ENCODE measurements around the gene ZNF831.

Gene ZNF831

DNA sequence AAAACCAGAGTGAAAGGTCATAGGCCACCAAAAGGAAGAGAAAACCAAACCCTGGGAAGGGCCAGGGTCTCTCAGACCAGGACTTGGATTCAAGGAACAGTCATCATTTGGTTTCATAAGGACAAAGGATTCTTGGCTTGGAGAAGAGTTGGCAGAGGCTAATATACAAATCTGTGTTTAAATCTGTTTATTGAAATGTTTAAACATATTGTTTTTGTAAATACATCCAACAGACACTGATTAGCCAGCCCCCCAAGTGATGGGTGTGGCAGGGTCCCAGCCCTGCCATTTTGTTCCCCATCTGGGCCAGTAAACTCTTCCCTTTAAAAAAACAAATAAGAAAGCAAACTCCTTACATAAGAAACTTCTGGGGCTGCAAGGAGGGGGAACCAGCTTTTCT lies 6.1 kb upstream of the ZNF831 start:
- Histone ChIP-seq H3K9me3 (ENCODE audit: control insufficient read depth in 2 of 2, low read length in 2 of 2) (no peaks in the 10 kb centered on the region), H3K4me3 (ENCODE audit: low read length in 2 of 2) (no peak overlapping the region), H3K9ac (ENCODE audit: low read length in 2 of 2) (no peak overlapping the region), H3K36me3 (ENCODE audit: control insufficient read depth in 2 of 2, insufficient read depth in 2 of 2, low read length in 2 of 2) (no peaks in the 10 kb centered on the region), H3K27ac (ENCODE audit: low read length) (no peak overlapping the region), H3K27me3 (ENCODE audit: control insufficient read depth in 1 of 2, insufficient read depth in 2 of 2, low read length in 2 of 2) (peaks cover 4 to 9% of the 10 kb centered on the region in 2 donors), H3K4me1 (ENCODE audit: control insufficient read depth, insufficient read depth, low read length) (peaks cover 16% of the 10 kb centered on the region)

DNA sequence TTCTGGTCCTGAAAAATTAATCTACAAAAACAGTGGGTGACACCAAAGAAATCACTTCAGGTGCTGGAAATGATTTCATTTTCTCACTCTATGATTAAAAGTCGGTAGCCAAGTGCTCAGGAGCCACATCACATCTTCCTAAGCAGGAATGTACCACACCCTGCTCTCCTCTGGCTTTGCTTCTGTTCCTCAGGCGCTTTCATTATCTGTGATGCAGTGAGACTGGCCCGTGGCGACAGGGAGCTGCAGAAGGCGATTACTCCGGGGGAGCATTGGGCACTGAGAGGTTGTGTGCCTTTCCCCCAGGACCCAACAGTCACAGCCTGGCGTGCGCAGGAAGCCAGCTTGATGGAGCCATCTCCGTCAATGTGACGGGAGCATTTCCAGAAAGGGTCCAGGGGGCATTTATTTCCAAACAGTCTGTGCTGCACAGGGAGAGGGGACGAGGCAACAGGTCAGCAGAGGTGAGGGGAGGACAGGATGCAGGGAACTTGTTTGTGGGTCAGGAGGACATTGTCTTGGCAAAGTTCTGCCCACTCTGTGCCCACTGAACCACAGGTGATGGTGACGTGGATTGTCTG lies 5.6 kb upstream of the ZNF831 start:
- Histone ChIP-seq H3K9ac (ENCODE audit: low read length in 2 of 2) (no peak overlapping the region), H3K4me3 (ENCODE audit: low read length in 2 of 2) (no peak overlapping the region), H3K27ac (ENCODE audit: low read length) (no peak overlapping the region), H3K36me3 (ENCODE audit: control insufficient read depth in 2 of 2, insufficient read depth in 2 of 2, low read length in 2 of 2) (no peaks in the 10 kb centered on the region), H3K4me1 (ENCODE audit: control insufficient read depth, insufficient read depth, low read length) (peaks cover 13% of the 10 kb centered on the region), H3K9me3 (ENCODE audit: control insufficient read depth in 2 of 2, low read length in 2 of 2) (no peaks in the 10 kb centered on the region), H3K27me3 (ENCODE audit: control insufficient read depth in 1 of 2, insufficient read depth in 2 of 2, low read length in 2 of 2) (peaks cover 4 to 9% of the 10 kb centered on the region in 2 donors)

DNA sequence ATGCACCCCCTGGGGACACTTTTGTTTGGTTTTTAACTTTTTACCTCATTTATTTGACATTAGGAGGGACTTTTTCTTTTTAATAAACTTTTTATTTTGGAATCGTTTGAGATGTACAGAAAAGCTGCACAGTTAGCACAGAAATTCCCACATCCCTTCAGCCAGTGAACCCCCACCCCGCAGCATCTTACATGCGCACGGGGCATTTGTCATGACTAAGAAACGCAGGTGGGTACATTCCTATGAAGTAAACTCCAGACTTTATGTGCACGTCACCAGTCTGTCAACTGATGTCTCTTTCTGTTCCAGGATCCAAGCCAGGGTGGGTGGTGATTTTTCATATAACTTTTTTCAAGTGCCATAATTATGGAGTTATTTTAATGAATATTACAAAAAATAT lies 4.9 kb upstream of the ZNF831 start:
- Histone ChIP-seq H3K4me3 (ENCODE audit: low read length in 2 of 2) (no peak overlapping the region), H3K9ac (ENCODE audit: low read length in 2 of 2) (no peak overlapping the region), H3K27me3 (ENCODE audit: control insufficient read depth in 1 of 2, insufficient read depth in 2 of 2, low read length in 2 of 2) (peaks cover 4 to 9% of the 10 kb centered on the region in 2 donors), H3K9me3 (ENCODE audit: control insufficient read depth in 2 of 2, low read length in 2 of 2) (no peaks in the 10 kb centered on the region), H3K36me3 (ENCODE audit: control insufficient read depth in 2 of 2, insufficient read depth in 2 of 2, low read length in 2 of 2) (no peaks in the 10 kb centered on the region), H3K4me1 (ENCODE audit: control insufficient read depth, insufficient read depth, low read length) (peaks cover 8% of the 10 kb centered on the region), H3K27ac (ENCODE audit: low read length) (no peak overlapping the region)

DNA sequence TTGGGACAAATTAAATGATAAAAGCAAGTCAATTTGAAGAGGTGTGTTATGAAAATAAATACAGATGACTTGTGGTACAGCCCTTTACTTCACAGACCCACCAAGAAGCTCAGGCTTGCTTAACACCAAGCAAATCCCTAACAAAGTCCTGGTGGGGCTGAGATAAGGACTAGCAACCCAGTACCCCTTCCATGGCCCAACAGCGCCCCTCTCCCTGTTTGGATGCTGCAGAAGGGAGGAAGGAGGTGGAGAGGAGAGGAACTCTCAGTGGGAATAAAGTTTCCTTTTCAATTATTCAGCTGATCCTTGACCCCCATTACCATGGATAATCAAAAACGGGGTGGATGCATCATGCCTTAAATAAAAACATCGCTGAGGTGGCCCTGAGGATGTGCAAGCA lies 4.5 kb upstream of the ZNF831 start:
- peaks cover 4 to 9% of the 10 kb centered on the region in 2 donors for H3K27me3 ChIP-seq (ENCODE audit: control insufficient read depth in 1 of 2, insufficient read depth in 2 of 2, low read length in 2 of 2)
- no peaks in the 10 kb centered on the region for H3K9me3 ChIP-seq (ENCODE audit: control insufficient read depth in 2 of 2, low read length in 2 of 2)
- H3K4me1 ChIP-seq (ENCODE audit: control insufficient read depth, insufficient read depth, low read length), result peaks cover 8% of the 10 kb centered on the region
- H3K27ac ChIP-seq (ENCODE audit: low read length), result no peak overlapping the region
- H3K36me3 ChIP-seq (ENCODE audit: control insufficient read depth in 2 of 2, insufficient read depth in 2 of 2, low read length in 2 of 2), result no peaks in the 10 kb centered on the region
- H3K9ac ChIP-seq (ENCODE audit: low read length in 2 of 2), result no peak overlapping the region
- H3K4me3 ChIP-seq (ENCODE audit: low read length in 2 of 2), result no peak overlapping the region

DNA sequence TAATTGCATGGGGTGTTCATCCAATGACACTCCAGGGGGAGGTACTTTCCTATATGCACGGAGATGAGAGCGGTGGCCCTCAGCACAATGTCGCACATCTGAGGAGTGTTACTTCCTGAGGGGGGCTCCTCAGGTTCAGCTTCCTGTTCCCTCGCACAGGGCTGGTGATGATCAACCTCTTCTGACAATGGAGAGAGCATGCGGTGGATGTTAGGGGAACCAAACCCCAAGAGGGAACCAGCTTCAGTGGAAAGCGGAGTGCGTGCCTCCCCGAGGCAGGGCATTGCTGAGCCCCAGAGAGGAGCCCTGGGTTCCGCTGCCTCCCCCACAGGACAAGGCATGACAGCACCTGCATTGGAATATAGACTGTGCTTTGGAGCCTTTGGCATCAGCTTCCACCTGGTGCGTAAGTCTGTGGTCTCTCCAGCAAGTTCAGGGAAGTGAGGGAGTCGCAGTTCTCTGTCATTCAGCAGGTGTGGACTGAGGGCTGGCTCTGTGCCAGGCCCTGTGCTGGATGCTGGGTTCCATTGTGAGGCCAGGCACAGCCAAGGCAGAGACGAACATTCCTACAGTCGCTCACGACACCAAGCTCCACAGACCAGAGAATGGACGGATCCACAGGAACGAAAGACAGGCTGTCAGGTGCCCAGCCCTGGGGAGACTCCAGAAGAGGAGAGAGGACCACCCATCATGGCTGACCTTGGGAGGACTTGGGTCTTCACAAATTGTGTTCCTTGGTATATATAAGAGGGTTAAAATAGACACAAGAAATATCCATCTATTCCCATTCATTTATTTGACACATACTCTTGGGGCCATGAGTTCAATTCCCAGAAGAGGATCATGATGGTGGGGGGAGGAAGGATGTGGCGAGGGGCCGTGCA lies 3.9 kb upstream of the ZNF831 start:
- Histone ChIP-seq H3K4me3 (ENCODE audit: low read length in 2 of 2) (no peak overlapping the region), H3K36me3 (ENCODE audit: control insufficient read depth in 2 of 2, insufficient read depth in 2 of 2, low read length in 2 of 2) (no peaks in the 10 kb centered on the region), H3K27ac (ENCODE audit: low read length) (no peak overlapping the region), H3K9me3 (ENCODE audit: control insufficient read depth in 2 of 2, low read length in 2 of 2) (no peaks in the 10 kb centered on the region), H3K4me1 (ENCODE audit: control insufficient read depth, insufficient read depth, low read length) (peaks cover 8% of the 10 kb centered on the region), H3K27me3 (ENCODE audit: control insufficient read depth in 1 of 2, insufficient read depth in 2 of 2, low read length in 2 of 2) (peaks cover 4 to 5% of the 10 kb centered on the region in 2 donors), H3K9ac (ENCODE audit: low read length in 2 of 2) (no peak overlapping the region)

DNA sequence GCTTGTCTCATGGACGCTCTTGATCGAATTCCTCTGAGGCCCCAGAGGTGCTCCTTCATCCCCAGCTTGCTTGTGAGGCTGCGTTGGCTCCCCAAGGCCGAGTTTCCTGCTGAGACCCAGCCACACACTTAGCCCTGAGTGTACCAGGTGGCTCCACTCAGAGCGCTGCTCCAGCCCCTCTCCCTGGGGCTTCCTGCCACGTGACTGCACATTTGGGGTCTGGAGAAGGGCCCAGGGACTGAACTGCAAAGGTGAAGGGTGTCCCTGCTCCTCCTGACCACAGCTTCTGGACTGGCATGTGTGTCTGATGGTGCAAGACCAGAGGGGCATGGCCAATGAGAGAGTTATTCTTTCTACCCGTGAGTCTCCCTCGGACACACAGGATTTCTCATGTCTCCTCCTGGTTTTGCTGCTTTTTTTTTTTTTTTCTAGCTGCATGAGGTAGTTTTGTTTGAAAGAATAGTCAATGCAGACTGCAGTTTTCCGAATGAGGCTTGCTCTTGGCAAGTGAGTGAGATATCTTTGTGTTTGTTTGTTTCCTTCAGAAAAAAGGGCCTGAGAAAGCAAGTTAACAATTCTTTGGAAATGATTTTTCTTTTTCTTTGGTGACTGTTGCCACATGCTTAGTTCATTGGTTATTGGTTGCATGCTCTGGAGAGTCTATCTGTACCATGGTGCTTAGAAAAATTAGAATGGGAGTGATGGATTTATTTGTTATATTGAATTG lies 3.1 kb upstream of the ZNF831 start:
- Histone ChIP-seq H3K9ac (ENCODE audit: low read length in 2 of 2) (no peak overlapping the region), H3K27me3 (ENCODE audit: control insufficient read depth in 1 of 2, insufficient read depth in 2 of 2, low read length in 2 of 2) (peaks cover 4 to 5% of the 10 kb centered on the region in 2 donors), H3K9me3 (ENCODE audit: control insufficient read depth in 2 of 2, low read length in 2 of 2) (no peaks in the 10 kb centered on the region), H3K4me3 (ENCODE audit: low read length in 2 of 2) (no peak overlapping the region), H3K27ac (ENCODE audit: low read length) (no peak overlapping the region), H3K4me1 (ENCODE audit: control insufficient read depth, insufficient read depth, low read length) (peaks cover 8% of the 10 kb centered on the region), H3K36me3 (ENCODE audit: control insufficient read depth in 2 of 2, insufficient read depth in 2 of 2, low read length in 2 of 2) (no peaks in the 10 kb centered on the region)

DNA sequence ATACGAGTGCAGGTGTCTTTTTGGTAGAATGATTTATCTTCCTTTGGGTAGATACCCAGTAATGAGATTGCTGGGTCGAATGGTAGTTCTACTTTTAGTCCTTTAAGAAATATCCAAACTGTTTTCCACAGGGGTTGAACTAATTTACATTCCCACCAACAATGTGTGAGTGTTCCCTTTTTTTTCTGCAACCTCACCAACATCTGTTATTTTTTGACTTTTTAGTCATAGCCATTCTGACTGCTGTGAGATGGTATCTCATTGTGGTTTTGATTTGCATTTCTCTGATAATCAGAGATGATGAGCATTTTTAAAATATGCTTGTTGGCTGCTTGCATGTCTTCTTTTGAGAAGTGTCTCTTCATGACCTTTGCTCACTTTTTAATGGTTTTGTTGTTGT lies 1.9 kb upstream of the ZNF831 start:
- peaks cover 4 to 5% of the 10 kb centered on the region in 2 donors for H3K27me3 ChIP-seq (ENCODE audit: control insufficient read depth in 1 of 2, insufficient read depth in 2 of 2, low read length in 2 of 2)
- no peaks in the 10 kb centered on the region for H3K36me3 ChIP-seq (ENCODE audit: control insufficient read depth in 2 of 2, insufficient read depth in 2 of 2, low read length in 2 of 2)
- no peaks in the 10 kb centered on the region for H3K9me3 ChIP-seq (ENCODE audit: control insufficient read depth in 2 of 2, low read length in 2 of 2)
- H3K4me3 ChIP-seq (ENCODE audit: low read length in 2 of 2), result no peak overlapping the region
- H3K27ac ChIP-seq (ENCODE audit: low read length), result no peak overlapping the region
- peaks cover 8% of the 10 kb centered on the region for H3K4me1 ChIP-seq (ENCODE audit: control insufficient read depth, insufficient read depth, low read length)
- H3K9ac ChIP-seq (ENCODE audit: low read length in 2 of 2), result no peak overlapping the region

DNA sequence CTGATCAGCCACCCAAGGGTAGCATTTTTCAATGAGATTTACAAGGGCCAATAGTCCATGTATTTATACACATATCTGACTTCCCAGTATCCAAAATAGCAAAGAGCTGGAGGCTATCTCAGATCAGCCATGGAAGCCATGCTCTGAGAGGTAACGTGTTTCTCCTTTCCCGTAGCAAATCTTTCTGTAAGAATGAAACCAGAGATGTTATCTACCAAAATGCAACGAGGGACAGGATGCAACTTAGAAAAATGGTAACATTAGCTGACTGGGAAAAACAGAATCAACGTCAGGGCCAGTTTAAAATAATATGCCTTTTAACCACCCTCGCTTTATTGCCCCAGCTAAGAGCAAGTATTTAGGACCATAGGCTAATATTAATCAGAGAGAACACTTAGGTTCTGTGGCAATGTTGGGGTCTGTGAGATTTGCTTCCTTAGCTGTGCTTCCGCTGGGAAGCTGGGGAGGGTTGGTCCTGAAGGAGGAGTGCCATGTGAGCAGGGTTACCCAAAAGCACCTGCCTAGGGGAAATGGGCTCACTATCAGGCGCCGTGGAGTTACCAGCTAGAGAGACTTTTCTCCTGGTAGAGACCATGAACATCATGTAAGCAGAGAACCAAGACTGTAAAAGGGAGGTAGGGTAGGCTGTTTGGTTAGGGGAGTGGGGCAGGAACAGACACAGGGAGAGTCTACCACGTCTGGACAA lies 1.2 kb downstream of the ZNF831 start:
- Histone ChIP-seq H3K4me1 (ENCODE audit: control insufficient read depth, insufficient read depth, low read length) (peaks cover 4% of the 10 kb centered on the region), H3K36me3 (ENCODE audit: control insufficient read depth in 2 of 2, insufficient read depth in 2 of 2, low read length in 2 of 2) (no peaks in the 10 kb centered on the region), H3K9me3 (ENCODE audit: control insufficient read depth in 2 of 2, low read length in 2 of 2) (no peaks in the 10 kb centered on the region), H3K27me3 (ENCODE audit: control insufficient read depth in 1 of 2, insufficient read depth in 2 of 2, low read length in 2 of 2) (peaks cover 2 to 4% of the 10 kb centered on the region in 2 donors), H3K9ac (ENCODE audit: low read length in 2 of 2) (no peak overlapping the region), H3K4me3 (ENCODE audit: low read length in 2 of 2) (no peak overlapping the region), H3K27ac (ENCODE audit: low read length) (no peak overlapping the region)

DNA sequence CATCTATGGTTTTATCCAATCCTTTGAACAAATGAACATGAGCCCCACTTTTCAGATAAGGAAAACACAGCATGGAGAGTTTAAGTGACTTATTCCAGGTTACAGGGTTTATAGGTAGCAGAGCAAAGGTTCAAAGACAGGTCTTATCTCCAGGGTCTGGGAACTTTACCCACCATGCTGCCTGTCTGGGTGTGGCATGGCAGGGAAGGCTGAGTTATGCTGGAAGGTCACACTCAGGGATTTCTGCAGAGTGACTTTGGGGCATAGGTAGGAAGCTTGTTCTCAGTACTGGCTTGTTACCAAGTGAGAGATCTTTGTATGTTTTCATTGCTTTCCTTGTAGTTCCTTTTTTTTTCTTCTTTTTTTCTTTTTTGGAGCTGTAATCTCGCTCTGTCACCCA lies 1.8 kb downstream of the ZNF831 start:
- Histone ChIP-seq H3K4me1 (ENCODE audit: control insufficient read depth, insufficient read depth, low read length) (peaks cover 2% of the 10 kb centered on the region), H3K9ac (ENCODE audit: low read length in 2 of 2) (no peak overlapping the region), H3K4me3 (ENCODE audit: low read length in 2 of 2) (no peak overlapping the region), H3K9me3 (ENCODE audit: control insufficient read depth in 2 of 2, low read length in 2 of 2) (no peaks in the 10 kb centered on the region), H3K27me3 (ENCODE audit: control insufficient read depth in 1 of 2, insufficient read depth in 2 of 2, low read length in 2 of 2) (peaks cover 0 to 2% of the 10 kb centered on the region in 2 donors), H3K36me3 (ENCODE audit: control insufficient read depth in 2 of 2, insufficient read depth in 2 of 2, low read length in 2 of 2) (no peaks in the 10 kb centered on the region), H3K27ac (ENCODE audit: low read length) (no peak overlapping the region)

DNA sequence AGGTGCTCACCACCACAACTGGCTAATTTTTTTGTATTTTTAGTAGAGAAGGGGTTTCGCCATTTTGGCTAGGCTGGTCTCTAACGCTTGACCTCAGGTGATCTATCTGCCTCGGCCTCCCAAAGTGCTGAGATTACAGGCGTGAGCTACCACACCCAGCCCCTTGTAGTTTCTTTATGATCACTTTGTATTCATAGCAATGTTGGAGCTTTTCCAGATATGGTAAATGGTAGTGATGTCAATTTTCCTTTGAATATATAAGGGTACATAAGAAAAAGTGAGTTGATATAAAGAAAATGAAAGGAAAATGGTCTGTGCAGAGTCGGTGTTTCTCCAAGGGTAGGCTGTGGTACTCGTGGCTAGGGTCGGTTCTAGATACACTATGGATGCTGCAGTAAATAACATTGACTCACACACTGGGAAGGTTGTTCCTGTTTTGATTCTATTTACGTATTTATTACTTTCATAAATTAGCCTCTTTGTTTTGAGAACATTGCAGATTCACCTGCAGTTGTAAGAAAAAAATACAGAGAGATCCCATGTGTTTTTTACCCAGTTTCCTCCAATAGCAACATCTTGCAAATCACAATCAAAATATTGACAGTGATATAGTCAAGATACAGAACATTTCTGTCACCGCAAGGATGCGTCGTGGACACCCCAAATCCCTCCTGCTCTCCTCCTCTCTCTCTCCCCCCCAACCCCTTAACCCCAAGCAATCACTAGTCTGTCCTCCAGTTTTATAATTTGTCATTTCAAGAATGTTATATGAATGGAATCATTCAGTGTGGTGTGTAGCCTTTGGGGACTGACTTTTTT lies 2.5 kb downstream of the ZNF831 start:
- Histone ChIP-seq H3K27me3 (ENCODE audit: control insufficient read depth in 1 of 2, insufficient read depth in 2 of 2, low read length in 2 of 2) (peaks cover 0 to under 1% of the 10 kb centered on the region in 2 donors), H3K4me1 (ENCODE audit: control insufficient read depth, insufficient read depth, low read length) (no peaks in the 10 kb centered on the region), H3K9me3 (ENCODE audit: control insufficient read depth in 2 of 2, low read length in 2 of 2) (peaks cover 0 to 2% of the 10 kb centered on the region in 2 donors), H3K36me3 (ENCODE audit: control insufficient read depth in 2 of 2, insufficient read depth in 2 of 2, low read length in 2 of 2) (no peaks in the 10 kb centered on the region), H3K27ac (ENCODE audit: low read length) (no peak overlapping the region), H3K4me3 (ENCODE audit: low read length in 2 of 2) (no peak overlapping the region), H3K9ac (ENCODE audit: low read length in 2 of 2) (no peak overlapping the region)
